ENCODE results near the gene EML3. TPM values are rescaled to one million over a fixed set of nuclear protein-coding genes. Genes with fewer than 3 reads are reported as not detected.
A peak's percentile ranks its signal among the peaks of the same experiment; 100 is the strongest.
"Not testable (repeated sequence)": the region's sequence is repeated elsewhere in the genome, so short reads cannot be mapped to it uniquely, and the experiment has no call there.

Gene EML3
- total RNA-seq, 4 donors from 2014 or later = 64.9 to 138 (median 93.9) TPM

DNA sequence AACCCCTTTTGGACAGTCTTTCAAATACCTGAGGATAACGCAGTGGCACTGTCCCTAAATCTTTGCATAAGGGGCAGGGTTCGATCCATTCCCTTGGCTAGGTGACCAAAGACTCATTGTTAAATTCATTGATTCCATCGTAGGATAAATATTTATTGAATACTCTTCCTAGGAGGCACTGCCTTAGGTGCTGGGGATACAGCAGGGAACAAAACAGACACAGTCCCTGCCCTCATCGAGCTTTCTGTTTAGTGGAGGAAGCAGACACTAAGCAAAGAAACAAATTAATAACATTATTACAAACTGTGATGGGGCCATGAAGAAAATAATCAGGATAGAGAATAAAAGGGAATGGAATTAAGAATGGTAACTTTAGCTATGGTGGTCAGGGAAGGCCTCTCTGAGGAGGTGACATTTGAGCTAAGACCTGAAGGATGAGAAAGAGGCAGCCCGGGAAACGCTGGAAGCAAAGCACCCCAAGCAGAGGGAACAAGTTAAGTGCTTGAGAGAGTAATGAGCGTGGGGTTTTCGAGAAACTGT lies 8.5 kb upstream of the EML3 start:
- peak overlapping the region; percentile 72 to 92 (median 80) for H3K4me3 ChIP-seq
- no peaks in the 10 kb centered on the region for H3K9me3 ChIP-seq
- DNase-seq (ENCODE audit: low spot score in 2 of 2) = no peak
- TF ChIP-seq POLR2A (IDR thresholded peaks at IDR 0.05) (no peak), EP300 (IDR thresholded peaks at IDR 0.05) (no peak)
- TF ChIP-seq, protein P1, sequence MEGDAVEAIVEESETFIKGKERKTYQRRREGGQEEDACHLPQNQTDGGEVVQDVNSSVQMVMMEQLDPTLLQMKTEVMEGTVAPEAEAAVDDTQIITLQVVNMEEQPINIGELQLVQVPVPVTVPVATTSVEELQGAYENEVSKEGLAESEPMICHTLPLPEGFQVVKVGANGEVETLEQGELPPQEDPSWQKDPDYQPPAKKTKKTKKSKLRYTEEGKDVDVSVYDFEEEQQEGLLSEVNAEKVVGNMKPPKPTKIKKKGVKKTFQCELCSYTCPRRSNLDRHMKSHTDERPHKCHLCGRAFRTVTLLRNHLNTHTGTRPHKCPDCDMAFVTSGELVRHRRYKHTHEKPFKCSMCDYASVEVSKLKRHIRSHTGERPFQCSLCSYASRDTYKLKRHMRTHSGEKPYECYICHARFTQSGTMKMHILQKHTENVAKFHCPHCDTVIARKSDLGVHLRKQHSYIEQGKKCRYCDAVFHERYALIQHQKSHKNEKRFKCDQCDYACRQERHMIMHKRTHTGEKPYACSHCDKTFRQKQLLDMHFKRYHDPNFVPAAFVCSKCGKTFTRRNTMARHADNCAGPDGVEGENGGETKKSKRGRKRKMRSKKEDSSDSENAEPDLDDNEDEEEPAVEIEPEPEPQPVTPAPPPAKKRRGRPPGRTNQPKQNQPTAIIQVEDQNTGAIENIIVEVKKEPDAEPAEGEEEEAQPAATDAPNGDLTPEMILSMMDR (IDR thresholded peaks at IDR 0.05) = no peak
- 28 to 35% methylated on average over 8 of the region's 8 CpGs for WGBS, 2 donors
- H3K4me1 ChIP-seq = peaks cover 0 to 28% (median 19%) of the 10 kb centered on the region in 4 donors
- H3K36me3 ChIP-seq = peaks cover under 1 to 40% (median 2%) of the 10 kb centered on the region in 3 donors
- peak overlapping the region; percentile 60 to 95 (median 88) for H3K27ac ChIP-seq
- H3K27me3 ChIP-seq = no peaks in the 10 kb centered on the region

DNA sequence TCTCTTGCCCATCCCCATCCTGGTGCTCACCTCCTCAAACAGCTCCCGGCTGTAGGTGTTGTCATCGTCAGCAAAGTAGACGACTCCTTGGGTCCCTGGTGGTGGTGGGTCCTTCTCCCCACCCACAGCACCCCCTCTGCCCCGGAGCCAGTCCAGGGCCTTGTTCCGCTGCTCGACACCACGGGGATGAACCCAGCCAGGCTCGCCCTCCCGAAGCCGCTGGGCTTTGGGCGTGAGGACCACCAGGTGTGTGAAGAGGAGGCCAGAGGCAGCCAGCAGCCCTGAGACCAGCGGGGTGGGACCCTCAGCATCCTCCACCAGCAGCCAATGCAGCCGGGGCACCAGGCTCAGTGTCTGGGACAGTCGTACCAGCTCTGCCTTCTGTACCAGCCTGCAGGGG lies 4.4 kb upstream of the EML3 start:
- Histone ChIP-seq H3K36me3 (peaks cover 0 to 44% (median 0%) of the 10 kb centered on the region in 3 donors), H3K4me1 (peaks cover 0 to 31% (median 20%) of the 10 kb centered on the region in 4 donors)
- not testable (repeated sequence) for DNase-seq (ENCODE audit: low spot score in 2 of 2); H3K9me3 ChIP-seq; H3K4me3 ChIP-seq; H3K27ac ChIP-seq; H3K27me3 ChIP-seq
- 86 to 89% methylated on average over 13 of the region's 14 CpGs for WGBS, 2 donors

- H3K4me3 ChIP-seq = no peak overlapping the region
- no peak for TF ChIP-seq EP300 (IDR thresholded peaks at IDR 0.05)
- TF ChIP-seq, protein P1 (IDR thresholded peaks at IDR 0.05) = no peak
- no peak for TF ChIP-seq POLR2A (IDR thresholded peaks at IDR 0.05)
- peak overlapping the region in 1 of 4 donors; percentile 95 for H3K27ac ChIP-seq
- no peaks in the 10 kb centered on the region for H3K9me3 ChIP-seq
- H3K27me3 ChIP-seq = no peaks in the 10 kb centered on the region
- H3K4me1 ChIP-seq = peaks cover 6 to 34% (median 22%) of the 10 kb centered on the region in 4 donors
- WGBS, 2 donors = 78 to 81% methylated on average over 6 to 7 of the region's 7 CpGs
- no peak for DNase-seq (ENCODE audit: low spot score in 2 of 2)
- peaks cover 0 to 49% (median 0%) of the 10 kb centered on the region in 3 donors for H3K36me3 ChIP-seq
Observed at GRCh38 chr11:62615521-62615920, 2.9 kb upstream of the EML3 start.

GRCh38 chr11:62614275-62614674 lies 1.7 kb upstream of the EML3 start:
- 75 to 76% methylated on average over 8 of the region's 8 CpGs for WGBS, 2 donors
- Histone ChIP-seq H3K4me1 (peaks cover 6 to 35% (median 16%) of the 10 kb centered on the region in 4 donors), H3K27me3 (no peaks in the 10 kb centered on the region), H3K27ac (peak overlapping the region in 3 of 4 donors; percentile 27 to 95 (median 95)), H3K36me3 (peaks cover 0 to 62% (median 0%) of the 10 kb centered on the region in 3 donors), H3K4me3 (no peak overlapping the region), H3K9me3 (no peaks in the 10 kb centered on the region)
- TF ChIP-seq, protein P1 (IDR thresholded peaks at IDR 0.05) = no peak
- TF ChIP-seq EP300 (IDR thresholded peaks at IDR 0.05) (no peak), POLR2A (IDR thresholded peaks at IDR 0.05) (no peak)
- no peak for DNase-seq (ENCODE audit: low spot score in 2 of 2)

DNA sequence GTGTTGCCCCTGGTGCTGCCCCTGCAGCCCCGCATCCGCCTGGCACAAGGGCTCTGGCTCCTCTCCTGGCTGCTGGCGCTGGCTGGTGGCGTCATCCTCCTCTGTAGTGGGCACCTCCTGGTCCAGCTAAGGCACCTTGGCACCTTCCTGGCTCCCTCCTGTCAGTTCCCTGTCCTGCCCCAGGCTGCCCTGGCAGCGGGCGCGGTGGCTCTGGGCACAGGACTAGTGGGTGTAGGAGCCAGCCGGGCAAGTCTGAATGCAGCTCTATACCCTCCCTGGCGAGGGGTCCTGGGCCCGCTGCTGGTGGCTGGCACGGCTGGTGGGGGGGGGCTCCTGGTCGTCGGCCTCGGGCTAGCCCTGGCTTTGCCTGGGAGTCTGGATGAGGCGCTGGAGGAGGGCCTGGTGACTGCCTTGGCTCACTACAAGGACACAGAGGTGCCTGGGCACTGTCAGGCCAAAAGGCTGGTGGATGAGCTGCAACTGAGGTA lies 760 bp upstream of the EML3 start:
- no peaks in the 10 kb centered on the region for H3K9me3 ChIP-seq
- H3K27ac ChIP-seq = peak overlapping the region; percentile 88 to 96 (median 95)
- H3K27me3 ChIP-seq = no peaks in the 10 kb centered on the region
- DNase-seq (ENCODE audit: low spot score in 2 of 2) = no peak
- peaks cover 6 to 34% (median 16%) of the 10 kb centered on the region in 4 donors for H3K4me1 ChIP-seq
- TF ChIP-seq EP300 (IDR thresholded peaks at IDR 0.05) (no peak), POLR2A (IDR thresholded peaks at IDR 0.05) (no peak)
- TF ChIP-seq, protein P1 (IDR thresholded peaks at IDR 0.05) = no peak
- peaks cover 0 to 63% (median 0%) of the 10 kb centered on the region in 3 donors for H3K36me3 ChIP-seq
- WGBS, 2 donors = 50 to 60% methylated on average over 8 to 10 of the region's 15 CpGs
- H3K4me3 ChIP-seq = peak overlapping the region; percentile 65 to 75 (median 71)
